PFSK-1 (cell line): Measurements from ENCODE around the gene PROX2.

Experiments
- FOXP2 ChIP-seq: optimal IDR thresholded peaks from 2 replicates; pipeline ENCODE3; 2011; ENCODE audit warnings: borderline replicate concordance, control low read depth, inconsistent platforms; ENCODE audit not compliant: insufficient read depth; ENCODE audit errors: extremely low read length, extremely low read depth
- POLR2AphosphoS5 ChIP-seq: IDR thresholded peaks from 2 replicates; pipeline ENCODE4 v1.6.1; 2012; ENCODE audit warnings: low read depth, mild to moderate bottlenecking, control low read depth, low read length, moderate library complexity
- SIN3A ChIP-seq: IDR thresholded peaks from 2 replicates; pipeline ENCODE4 v1.6.1; 2012; ENCODE audit warnings: mild to moderate bottlenecking, low read length, moderate library complexity, borderline replicate concordance; ENCODE audit not compliant: insufficient read depth
- TAF1 ChIP-seq: IDR thresholded peaks from 2 replicates; pipeline ENCODE4 v1.6.1; 2012; ENCODE audit warnings: low read length, control low read depth, borderline replicate concordance; ENCODE audit not compliant: insufficient read depth
- TF ChIP-seq, protein P1 (sequence below), 2 experiments: IDR thresholded peaks; 2 replicates each; pipeline versions ENCODE4 v1.6.1 to v1.8.0; 2011 to 2012; ENCODE audit warnings: low read depth in 2 of 2, low read length in 2 of 2, control low read depth in 1 of 2, inconsistent platforms in 1 of 2, mild to moderate bottlenecking in 1 of 2, moderate library complexity in 1 of 2; ENCODE audit not compliant: insufficient read depth in 1 of 2

Gene PROX2

DNA sequence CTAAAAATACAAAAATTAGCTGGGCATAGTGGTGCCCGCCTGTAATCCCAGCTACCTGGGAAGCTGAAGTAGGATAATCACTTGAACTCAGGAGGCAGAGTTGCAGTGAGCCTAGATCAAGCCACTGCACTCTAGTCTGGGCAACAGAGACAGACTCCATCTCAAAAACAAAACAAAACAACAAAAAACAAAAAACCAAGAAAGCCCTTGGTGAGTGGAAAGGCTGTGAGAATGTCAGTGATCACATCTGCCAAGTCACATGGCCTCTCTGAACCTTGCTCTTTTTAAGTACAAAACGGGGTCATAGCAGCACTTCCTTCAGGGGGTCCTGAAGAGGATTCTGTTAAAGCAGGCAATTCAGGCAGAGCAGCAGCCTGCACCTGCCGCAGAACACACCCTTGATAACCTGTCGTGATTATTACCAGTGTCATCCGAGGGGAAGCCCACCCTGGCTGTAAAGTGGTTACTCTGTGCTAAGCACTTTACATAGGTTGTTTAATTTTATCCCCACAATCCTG is 37.5 kb upstream of the PROX2 start:
- TF ChIP-seq, protein P1, sequence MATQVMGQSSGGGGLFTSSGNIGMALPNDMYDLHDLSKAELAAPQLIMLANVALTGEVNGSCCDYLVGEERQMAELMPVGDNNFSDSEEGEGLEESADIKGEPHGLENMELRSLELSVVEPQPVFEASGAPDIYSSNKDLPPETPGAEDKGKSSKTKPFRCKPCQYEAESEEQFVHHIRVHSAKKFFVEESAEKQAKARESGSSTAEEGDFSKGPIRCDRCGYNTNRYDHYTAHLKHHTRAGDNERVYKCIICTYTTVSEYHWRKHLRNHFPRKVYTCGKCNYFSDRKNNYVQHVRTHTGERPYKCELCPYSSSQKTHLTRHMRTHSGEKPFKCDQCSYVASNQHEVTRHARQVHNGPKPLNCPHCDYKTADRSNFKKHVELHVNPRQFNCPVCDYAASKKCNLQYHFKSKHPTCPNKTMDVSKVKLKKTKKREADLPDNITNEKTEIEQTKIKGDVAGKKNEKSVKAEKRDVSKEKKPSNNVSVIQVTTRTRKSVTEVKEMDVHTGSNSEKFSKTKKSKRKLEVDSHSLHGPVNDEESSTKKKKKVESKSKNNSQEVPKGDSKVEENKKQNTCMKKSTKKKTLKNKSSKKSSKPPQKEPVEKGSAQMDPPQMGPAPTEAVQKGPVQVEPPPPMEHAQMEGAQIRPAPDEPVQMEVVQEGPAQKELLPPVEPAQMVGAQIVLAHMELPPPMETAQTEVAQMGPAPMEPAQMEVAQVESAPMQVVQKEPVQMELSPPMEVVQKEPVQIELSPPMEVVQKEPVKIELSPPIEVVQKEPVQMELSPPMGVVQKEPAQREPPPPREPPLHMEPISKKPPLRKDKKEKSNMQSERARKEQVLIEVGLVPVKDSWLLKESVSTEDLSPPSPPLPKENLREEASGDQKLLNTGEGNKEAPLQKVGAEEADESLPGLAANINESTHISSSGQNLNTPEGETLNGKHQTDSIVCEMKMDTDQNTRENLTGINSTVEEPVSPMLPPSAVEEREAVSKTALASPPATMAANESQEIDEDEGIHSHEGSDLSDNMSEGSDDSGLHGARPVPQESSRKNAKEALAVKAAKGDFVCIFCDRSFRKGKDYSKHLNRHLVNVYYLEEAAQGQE (IDR thresholded peaks at IDR 0.05; ENCODE audit: insufficient read depth in 1 of 2, low read depth in 2 of 2, low read length in 2 of 2), result no peak
- TF ChIP-seq TAF1, result no peak
- no peak for TF ChIP-seq FOXP2
- TF ChIP-seq SIN3A, result no peak
- TF ChIP-seq POLR2AphosphoS5, result no peak

DNA sequence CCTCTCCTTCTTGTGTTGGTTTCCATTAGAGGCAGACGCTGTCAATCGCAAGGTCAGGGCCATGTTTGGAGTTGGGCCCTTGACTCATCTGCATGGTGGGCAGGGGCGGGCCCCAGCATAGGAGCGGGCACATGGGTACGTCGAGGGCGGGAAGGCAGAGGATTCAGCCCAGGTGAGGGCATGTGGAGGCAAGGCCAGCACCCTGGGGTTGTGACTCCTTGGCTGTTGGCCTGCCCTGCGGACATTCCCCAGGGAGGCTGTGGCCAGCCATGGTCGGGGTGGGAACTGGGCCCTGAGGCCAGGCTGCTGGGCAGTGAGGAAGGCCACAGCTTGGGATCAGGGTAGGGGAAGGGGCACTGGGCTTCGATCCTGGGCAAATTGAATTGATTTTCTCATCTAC is 36.9 kb upstream of the PROX2 start:
- TF ChIP-seq SIN3A (no peak), TAF1 (no peak)
- TF ChIP-seq, protein P1 (IDR thresholded peaks at IDR 0.05; ENCODE audit: insufficient read depth in 1 of 2, low read depth in 2 of 2, low read length in 2 of 2), result no peak

DNA sequence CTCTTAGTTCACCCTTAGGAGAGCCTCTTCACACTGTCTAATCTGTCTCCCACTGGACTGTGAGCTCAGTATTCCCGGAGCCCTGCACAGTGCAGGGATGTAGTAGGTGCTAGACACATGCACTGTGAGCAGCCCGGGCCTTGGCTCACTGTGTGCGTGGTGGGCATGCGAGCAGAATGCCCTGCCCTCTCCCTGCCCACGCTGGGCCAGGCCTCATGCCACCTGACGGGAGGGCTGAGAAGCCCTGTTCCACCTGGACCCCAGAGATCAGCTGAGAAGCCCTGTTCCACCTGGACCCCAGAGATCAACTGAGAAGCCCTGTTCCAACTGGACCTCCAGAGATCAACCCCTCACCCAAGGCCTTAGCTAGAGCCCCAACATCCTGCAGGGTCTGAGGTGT is 36.2 kb upstream of the PROX2 start:
- TF ChIP-seq POLR2AphosphoS5 (no peak), SIN3A (no peak), FOXP2 (no peak), TAF1 (no peak)
- TF ChIP-seq, protein P1 (IDR thresholded peaks at IDR 0.05; ENCODE audit: insufficient read depth in 1 of 2, low read depth in 2 of 2, low read length in 2 of 2), result no peak

DNA sequence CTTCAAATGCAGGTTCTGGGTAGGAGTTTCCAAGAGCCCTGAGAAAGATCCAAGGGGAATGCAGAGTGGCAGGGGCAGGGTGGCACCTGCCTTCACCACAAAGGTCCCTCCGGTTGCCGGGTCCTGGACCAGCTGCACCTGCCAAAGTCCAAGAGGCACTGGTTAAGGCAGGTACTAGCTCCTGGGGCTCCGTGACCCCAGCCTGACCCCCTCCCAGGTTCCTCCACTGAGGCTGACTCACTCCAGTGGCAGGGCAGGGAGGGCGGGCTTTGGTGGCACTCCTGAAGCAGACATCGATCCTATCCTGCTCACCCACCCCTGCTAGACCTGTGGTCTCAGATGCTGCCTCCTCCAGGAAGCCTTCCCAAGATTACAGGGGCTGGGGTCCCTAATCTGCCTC is 35.8 kb upstream of the PROX2 start:
- TF ChIP-seq TAF1, result no peak
- no peak for TF ChIP-seq FOXP2
- TF ChIP-seq, protein P1 (IDR thresholded peaks at IDR 0.05; ENCODE audit: insufficient read depth in 1 of 2, low read depth in 2 of 2, low read length in 2 of 2), result no peak
- TF ChIP-seq POLR2AphosphoS5, result no peak
- no peak for TF ChIP-seq SIN3A

DNA sequence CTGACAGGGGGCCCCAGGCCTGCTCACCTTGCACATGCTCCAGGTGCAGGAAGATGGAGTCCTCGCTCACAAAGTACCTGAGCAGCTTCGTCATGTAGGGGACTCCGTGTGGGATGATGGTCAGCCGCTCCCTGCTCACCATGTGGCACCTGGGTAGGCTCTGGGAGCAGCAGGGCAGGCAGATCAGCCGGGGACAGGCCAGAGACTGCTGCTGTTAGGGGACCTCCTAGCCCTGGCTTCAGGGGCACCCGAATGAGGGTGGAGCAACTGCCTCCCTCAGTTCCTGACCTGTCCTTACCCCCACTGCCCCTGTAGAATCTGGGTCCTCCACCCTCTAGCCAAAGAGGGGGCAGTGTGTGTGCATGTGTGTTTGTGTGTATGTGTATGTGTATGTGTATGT is 35.3 kb upstream of the PROX2 start:
- TF ChIP-seq, protein P1 (IDR thresholded peaks at IDR 0.05; ENCODE audit: insufficient read depth in 1 of 2, low read depth in 2 of 2, low read length in 2 of 2), result no peak
- no peak for TF ChIP-seq FOXP2
- no peak for TF ChIP-seq TAF1
- TF ChIP-seq POLR2AphosphoS5, result no peak
- no peak for TF ChIP-seq SIN3A
